ENCODE results near the gene ARHGAP36. TPM values are rescaled to one million over a fixed set of nuclear protein-coding genes. Genes with fewer than 3 reads are reported as not detected.

The ARHGAP36 gene
- total RNA-seq, 1 experiment from 2014 or later = not detected

DNA sequence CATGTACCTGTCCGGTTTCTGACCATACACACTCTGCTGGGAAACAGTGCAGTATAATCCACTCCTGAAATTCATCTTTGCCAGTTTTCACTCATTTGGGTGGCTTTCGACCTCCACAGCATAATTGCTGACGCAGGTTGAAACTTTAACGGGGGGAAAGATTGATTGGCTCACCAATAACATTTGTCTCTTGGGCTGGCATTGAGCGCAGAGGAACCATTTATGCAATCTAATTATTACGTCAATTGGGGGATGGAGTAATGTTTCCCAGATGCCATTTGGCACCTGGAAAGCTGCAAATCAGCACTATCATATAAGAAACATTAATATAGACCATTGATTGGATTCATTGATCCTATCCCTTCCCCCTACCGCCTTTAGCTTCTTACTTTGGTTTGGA is 24.1 kb upstream of the ARHGAP36 start:
- intact Hi-C loops (cut with micrococcal nuclease; ENCODE audit: unreplicated experiment) = no loop called here
- TF ChIP-seq, protein P1, sequence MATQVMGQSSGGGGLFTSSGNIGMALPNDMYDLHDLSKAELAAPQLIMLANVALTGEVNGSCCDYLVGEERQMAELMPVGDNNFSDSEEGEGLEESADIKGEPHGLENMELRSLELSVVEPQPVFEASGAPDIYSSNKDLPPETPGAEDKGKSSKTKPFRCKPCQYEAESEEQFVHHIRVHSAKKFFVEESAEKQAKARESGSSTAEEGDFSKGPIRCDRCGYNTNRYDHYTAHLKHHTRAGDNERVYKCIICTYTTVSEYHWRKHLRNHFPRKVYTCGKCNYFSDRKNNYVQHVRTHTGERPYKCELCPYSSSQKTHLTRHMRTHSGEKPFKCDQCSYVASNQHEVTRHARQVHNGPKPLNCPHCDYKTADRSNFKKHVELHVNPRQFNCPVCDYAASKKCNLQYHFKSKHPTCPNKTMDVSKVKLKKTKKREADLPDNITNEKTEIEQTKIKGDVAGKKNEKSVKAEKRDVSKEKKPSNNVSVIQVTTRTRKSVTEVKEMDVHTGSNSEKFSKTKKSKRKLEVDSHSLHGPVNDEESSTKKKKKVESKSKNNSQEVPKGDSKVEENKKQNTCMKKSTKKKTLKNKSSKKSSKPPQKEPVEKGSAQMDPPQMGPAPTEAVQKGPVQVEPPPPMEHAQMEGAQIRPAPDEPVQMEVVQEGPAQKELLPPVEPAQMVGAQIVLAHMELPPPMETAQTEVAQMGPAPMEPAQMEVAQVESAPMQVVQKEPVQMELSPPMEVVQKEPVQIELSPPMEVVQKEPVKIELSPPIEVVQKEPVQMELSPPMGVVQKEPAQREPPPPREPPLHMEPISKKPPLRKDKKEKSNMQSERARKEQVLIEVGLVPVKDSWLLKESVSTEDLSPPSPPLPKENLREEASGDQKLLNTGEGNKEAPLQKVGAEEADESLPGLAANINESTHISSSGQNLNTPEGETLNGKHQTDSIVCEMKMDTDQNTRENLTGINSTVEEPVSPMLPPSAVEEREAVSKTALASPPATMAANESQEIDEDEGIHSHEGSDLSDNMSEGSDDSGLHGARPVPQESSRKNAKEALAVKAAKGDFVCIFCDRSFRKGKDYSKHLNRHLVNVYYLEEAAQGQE (IDR thresholded peaks at IDR 0.05; ENCODE audit: insufficient read depth in 1 of 2, low read depth in 2 of 2, low read length in 1 of 2) = no peak
- Histone ChIP-seq H3K9me3 (ENCODE audit: control insufficient read depth, insufficient read depth, low read depth, low read length) (no peaks in the 10 kb centered on the region), H3K36me3 (ENCODE audit: control insufficient read depth, insufficient read depth, low read length) (no peaks in the 10 kb centered on the region), H3K4me3 (ENCODE audit: low read depth in 2 of 2, low read length in 2 of 2) (no peak overlapping the region), H3K27me3 (ENCODE audit: control insufficient read depth, insufficient read depth, low read length) (0 out of 2 replicates have a peak, but pooled peaks cover 2% of the 10 kb centered on the region), H3K4me1 (ENCODE audit: control insufficient read depth, insufficient read depth, low read length) (no peaks in the 10 kb centered on the region), H3K27ac (ENCODE audit: low read length) (no peak overlapping the region)
- DNase-seq (ENCODE audit: low read depth, low spot score) (no peak), ATAC-seq (no peak)
- POLR2A ChIA-PET = no interaction called here
- CTCF ChIA-PET = no interaction called here
- BruUV-seq (replicated peaks) = no TSS peak
- in situ Hi-C loops (cut with HindIII; ENCODE audit: low pct_unique_long_range_greater_than_20kb, low sequenced_read_pairs) = no loop called here

DNA sequence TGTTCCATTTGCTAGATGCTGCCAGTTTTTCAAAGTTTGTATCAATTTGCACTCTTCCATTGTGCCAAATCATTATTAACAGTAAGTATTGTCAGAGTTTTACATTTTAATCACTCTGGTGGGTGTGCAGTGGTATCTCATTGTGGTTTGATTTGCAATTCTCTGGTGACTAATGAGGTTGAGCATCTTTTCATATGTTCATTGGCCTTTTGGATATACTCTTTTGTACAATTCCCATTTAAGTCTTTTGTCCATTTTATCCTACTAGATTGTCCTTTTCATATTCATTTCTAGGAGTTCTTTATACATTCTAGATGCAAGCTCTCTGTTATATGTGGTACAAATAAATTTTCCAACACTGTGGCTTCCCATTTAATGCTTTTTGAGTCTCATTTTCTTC is 17.4 kb upstream of the ARHGAP36 start:
- H3K27me3 ChIP-seq (ENCODE audit: control insufficient read depth, insufficient read depth, low read length) = peaks cover 2% of the 10 kb centered on the region; the same call in 1 of the 2 replicates
- TF ChIP-seq TCF7L2 (IDR thresholded peaks at IDR 0.05; ENCODE audit: low read depth, low read length) (no peak), SIN3A (IDR thresholded peaks at IDR 0.05; ENCODE audit: borderline replicate concordance, insufficient read depth, low read depth, low read length) (no peak), POLR2AphosphoS5 (IDR thresholded peaks at IDR 0.05; ENCODE audit: low read depth, low read length) (no peak)
- TF ChIP-seq, protein P2, sequence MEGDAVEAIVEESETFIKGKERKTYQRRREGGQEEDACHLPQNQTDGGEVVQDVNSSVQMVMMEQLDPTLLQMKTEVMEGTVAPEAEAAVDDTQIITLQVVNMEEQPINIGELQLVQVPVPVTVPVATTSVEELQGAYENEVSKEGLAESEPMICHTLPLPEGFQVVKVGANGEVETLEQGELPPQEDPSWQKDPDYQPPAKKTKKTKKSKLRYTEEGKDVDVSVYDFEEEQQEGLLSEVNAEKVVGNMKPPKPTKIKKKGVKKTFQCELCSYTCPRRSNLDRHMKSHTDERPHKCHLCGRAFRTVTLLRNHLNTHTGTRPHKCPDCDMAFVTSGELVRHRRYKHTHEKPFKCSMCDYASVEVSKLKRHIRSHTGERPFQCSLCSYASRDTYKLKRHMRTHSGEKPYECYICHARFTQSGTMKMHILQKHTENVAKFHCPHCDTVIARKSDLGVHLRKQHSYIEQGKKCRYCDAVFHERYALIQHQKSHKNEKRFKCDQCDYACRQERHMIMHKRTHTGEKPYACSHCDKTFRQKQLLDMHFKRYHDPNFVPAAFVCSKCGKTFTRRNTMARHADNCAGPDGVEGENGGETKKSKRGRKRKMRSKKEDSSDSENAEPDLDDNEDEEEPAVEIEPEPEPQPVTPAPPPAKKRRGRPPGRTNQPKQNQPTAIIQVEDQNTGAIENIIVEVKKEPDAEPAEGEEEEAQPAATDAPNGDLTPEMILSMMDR (IDR thresholded peaks at IDR 0.05) = no peak
- TF ChIP-seq, protein P1 (IDR thresholded peaks at IDR 0.05; ENCODE audit: insufficient read depth in 1 of 2, low read depth in 2 of 2, low read length in 1 of 2) = no peak
- intact Hi-C loops (cut with micrococcal nuclease; ENCODE audit: unreplicated experiment) (no loop called here), in situ Hi-C loops (cut with HindIII; ENCODE audit: low pct_unique_long_range_greater_than_20kb, low sequenced_read_pairs) (no loop called here)
- ChIA-PET CTCF (no interaction called here), POLR2A (no interaction called here)
- DNase-seq (ENCODE audit: low read depth, low spot score) = no peak
- BruUV-seq (replicated peaks) = no TSS peak
- no peak overlapping the region for H3K27ac ChIP-seq (ENCODE audit: low read length)
- no peak for ATAC-seq
- H3K9me3 ChIP-seq (ENCODE audit: control insufficient read depth, insufficient read depth, low read depth, low read length) = no peaks in the 10 kb centered on the region
- H3K4me3 ChIP-seq (ENCODE audit: low read depth in 2 of 2, low read length in 2 of 2) = no peak overlapping the region
- no peaks in the 10 kb centered on the region for H3K4me1 ChIP-seq (ENCODE audit: control insufficient read depth, insufficient read depth, low read length)
- no peaks in the 10 kb centered on the region for H3K36me3 ChIP-seq (ENCODE audit: control insufficient read depth, insufficient read depth, low read length)
